Tibial nerve (tissue), 4 donors: ENCODE measurements around the gene OR5H15. TPM values are rescaled to one million over a fixed set of nuclear protein-coding genes. Genes with fewer than 3 reads are reported as not detected.

Experiments used
- DNase-seq, 2 donors: peaks; one replicate each; pipeline ENCODE4 v3.0.0-alpha.2; 2019; ENCODE audit warnings: low spot score in 2 of 2
- H3K27ac ChIP-seq, 4 donors: fragments of 200-600 bp; sonication (generic) in 3 of 4; one replicate each; pipeline ENCODE4 v1.5.1; 2017 to 2019; ENCODE audit warnings: mild to moderate bottlenecking in 1 of 4
- H3K27me3 ChIP-seq, 2 donors: fragments of 200-600 bp; sonication (generic) in 1 of 2; one replicate each; pipeline versions ENCODE4 v1.5.1 to v1.6.0; 2017 to 2019
- H3K36me3 ChIP-seq, 3 donors: fragments of 200-600 bp; sonication (generic); one replicate each; pipeline ENCODE4 v1.5.1; 2018 to 2019
- H3K4me1 ChIP-seq, 4 donors: fragments of 200-600 bp; sonication (generic) in 3 of 4; one replicate each; pipeline ENCODE4 v1.5.1; 2017 to 2019
- H3K4me3 ChIP-seq, 4 donors: fragments of 200-600 bp; sonication (generic) in 3 of 4; one replicate each; pipeline ENCODE4 v1.5.1; 2017 to 2019; ENCODE audit warnings: mild to moderate bottlenecking in 1 of 4, moderate library complexity in 1 of 4
- H3K9me3 ChIP-seq, 4 donors: fragments of 200-600 bp; sonication (generic) in 3 of 4; one replicate each; pipeline ENCODE4 v1.5.1; 2017 to 2019
- CTCF ChIP-seq, 5 experiments: fragments of 200-600 bp in 3 of 5; fragments of 450-650 bp in 2 of 5; sonication (generic) in 3 of 5; IDR thresholded peaks; one replicate each; pipeline ENCODE4 v1.5.1; 2016 to 2019; ENCODE audit warnings: antibody characterized with exemption in 5 of 5, mild to moderate bottlenecking in 3 of 5, moderate library complexity in 2 of 5
- EP300 ChIP-seq, 2 donors: sonication (generic); formaldehyde crosslinking; IDR thresholded peaks; one replicate each; pipeline ENCODE4 v1.6.1; 2017; ENCODE audit warnings: antibody characterized with exemption in 2 of 2, mild to moderate bottlenecking in 1 of 2
- POLR2A ChIP-seq, 2 donors: fragments of 450-650 bp; IDR thresholded peaks; one replicate each; pipeline ENCODE4 v1.6.1; 2017; ENCODE audit warnings: antibody characterized with exemption in 2 of 2, mild to moderate bottlenecking in 2 of 2, moderate library complexity in 2 of 2
- WGBS, 2 donors: methylation state at CpG; one replicate each; pipeline ENCODE4 v1.1.5; 2018; 5-methylcytosine and 5-hydroxymethylcytosine counted together
- total RNA-seq, 4 donors: library from RNA; depleted of rRNA; stranded (reverse); fragments of >200 nt; gene quantifications; one replicate each; pipeline ENCODE4 v1.1.0, GENCODE V29; 2016

Gene OR5H15
- total RNA-seq, 4 donors from 2014 or later: not detected

- TF ChIP-seq POLR2A (IDR thresholded peaks at IDR 0.05) (no peak), CTCF (IDR thresholded peaks at IDR 0.05) (no peak), EP300 (IDR thresholded peaks at IDR 0.05) (no peak)
- Histone ChIP-seq H3K9me3 (no peaks in the 10 kb centered on the region), H3K27ac (no peak overlapping the region), H3K36me3 (no peaks in the 10 kb centered on the region), H3K4me3 (no peak overlapping the region), H3K27me3 (no peaks in the 10 kb centered on the region), H3K4me1 (no peaks in the 10 kb centered on the region)
- no peak for DNase-seq
- WGBS, 2 donors: 89 to 96% methylated on average over 2 of the region's 2 CpGs
These were observed 42.7 kb downstream of the OR5H15 start for GRCh38 chr3:98209244-98209643.

DNA sequence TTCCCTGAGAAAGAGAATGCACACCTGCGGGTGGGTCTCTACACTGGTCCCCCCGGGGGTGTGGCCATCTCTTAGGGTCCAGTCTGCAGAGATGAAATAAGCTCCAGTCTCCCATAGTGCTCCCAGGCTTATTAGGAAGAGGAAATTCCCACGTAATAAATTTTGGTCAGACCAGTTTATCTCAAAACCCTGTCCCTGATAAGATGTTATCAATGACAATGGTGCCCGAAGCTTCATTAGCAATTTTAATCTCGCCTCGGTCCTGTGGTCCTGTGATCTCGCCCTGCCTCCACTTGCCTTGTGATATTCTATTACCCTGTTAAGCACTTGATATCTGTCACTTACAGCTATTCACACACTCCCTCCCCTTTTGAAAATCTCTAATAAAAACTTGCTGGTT, 46.8 kb downstream of the OR5H15 start:
- H3K36me3 ChIP-seq: no peaks in the 10 kb centered on the region

GRCh38 chr3:98215051-98215450, 48.6 kb downstream of the OR5H15 start:
- Histone ChIP-seq H3K36me3 (no peaks in the 10 kb centered on the region), H3K27me3 (no peaks in the 10 kb centered on the region), H3K9me3 (no peaks in the 10 kb centered on the region), H3K4me3 (no peak overlapping the region), H3K27ac (no peak overlapping the region), H3K4me1 (no peaks in the 10 kb centered on the region)
- TF ChIP-seq CTCF (IDR thresholded peaks at IDR 0.05): no peak
- TF ChIP-seq EP300 (IDR thresholded peaks at IDR 0.05): no peak
- no peak for TF ChIP-seq POLR2A (IDR thresholded peaks at IDR 0.05)
- DNase-seq: no peak
- 69 to 72% methylated on average over 3 of the region's 3 CpGs for WGBS, 2 donors

More for the DNA sequence above, 46.8 kb downstream of the OR5H15 start:
- no peak overlapping the region for H3K27ac ChIP-seq
- H3K4me3 ChIP-seq: no peak overlapping the region
- H3K4me1 ChIP-seq: no peaks in the 10 kb centered on the region
- no peaks in the 10 kb centered on the region for H3K27me3 ChIP-seq
- no peaks in the 10 kb centered on the region for H3K9me3 ChIP-seq
- TF ChIP-seq EP300 (IDR thresholded peaks at IDR 0.05) (no peak), POLR2A (IDR thresholded peaks at IDR 0.05) (no peak), CTCF (IDR thresholded peaks at IDR 0.05) (no peak)
- 49% methylated on average over 7 of the region's 7 CpGs for WGBS, 2 donors
- no peak for DNase-seq

Other genes starting within 250 kb of the OR5H15 start
- gene RIOX2, start 194.3 kb upstream of the OR5H15 start, total RNA-seq: 10 to 100 TPM; 24.9 to 27.0 (median 26.8) TPM
- not detected for gene GABRR3, start 131.4 kb upstream of the OR5H15 start, total RNA-seq
- not detected for gene OR5AC2, start 79.5 kb upstream of the OR5H15 start, total RNA-seq
- not detected for gene OR5H1, start 36.0 kb upstream of the OR5H15 start, total RNA-seq
- gene OR5H14, start 19.2 kb upstream of the OR5H15 start, total RNA-seq: not detected
- gene OR5H6, start 97.5 kb downstream of the OR5H15 start, total RNA-seq: not detected
- not detected for gene OR5H2, start 115.8 kb downstream of the OR5H15 start, total RNA-seq
- gene OR5K4, start 187.2 kb downstream of the OR5H15 start, total RNA-seq: not detected
- not detected for gene OR5K3, start 224.0 kb downstream of the OR5H15 start, total RNA-seq